ENCODE measurements around the gene EML5.

DNA sequence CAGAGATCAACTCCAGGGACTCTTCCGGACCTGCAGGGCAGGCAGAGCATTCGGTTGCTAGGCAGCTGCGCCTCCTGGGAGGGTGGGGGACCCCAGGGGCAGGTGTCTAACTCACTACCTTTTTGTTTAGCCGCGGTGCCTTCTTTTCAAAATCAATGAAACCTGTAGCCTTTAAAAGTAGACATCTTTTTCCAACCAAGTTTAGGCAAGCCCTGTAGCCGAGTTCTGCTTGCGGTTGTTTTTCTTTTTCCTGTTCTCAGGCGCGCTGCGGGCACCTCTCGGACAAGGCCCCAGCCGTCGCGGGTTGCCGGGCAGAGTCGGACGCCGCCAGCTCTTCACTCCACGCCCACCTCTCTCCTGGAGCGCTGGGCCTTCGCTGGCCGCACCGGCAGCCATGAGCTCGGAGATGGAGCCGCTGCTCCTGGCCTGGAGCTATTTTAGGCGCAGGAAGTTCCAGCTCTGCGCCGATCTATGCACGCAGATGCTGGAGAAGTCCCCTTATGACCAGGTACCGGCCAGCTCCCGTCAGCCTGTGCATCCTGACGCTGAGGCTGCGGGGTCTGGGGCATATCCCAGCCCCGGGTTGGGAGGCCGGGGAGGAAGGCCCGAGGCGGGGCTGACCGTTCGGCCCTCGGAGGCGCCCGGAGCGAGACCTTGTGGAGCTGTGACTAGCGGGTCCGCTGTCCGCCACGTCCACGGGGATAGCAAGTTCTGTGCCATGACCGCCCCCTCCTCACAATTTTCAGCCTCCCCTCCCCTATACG, 31.7 kb upstream of the EML5 start, which contains the start of gene TTC8:
- TF ChIP-seq, protein P1, sequence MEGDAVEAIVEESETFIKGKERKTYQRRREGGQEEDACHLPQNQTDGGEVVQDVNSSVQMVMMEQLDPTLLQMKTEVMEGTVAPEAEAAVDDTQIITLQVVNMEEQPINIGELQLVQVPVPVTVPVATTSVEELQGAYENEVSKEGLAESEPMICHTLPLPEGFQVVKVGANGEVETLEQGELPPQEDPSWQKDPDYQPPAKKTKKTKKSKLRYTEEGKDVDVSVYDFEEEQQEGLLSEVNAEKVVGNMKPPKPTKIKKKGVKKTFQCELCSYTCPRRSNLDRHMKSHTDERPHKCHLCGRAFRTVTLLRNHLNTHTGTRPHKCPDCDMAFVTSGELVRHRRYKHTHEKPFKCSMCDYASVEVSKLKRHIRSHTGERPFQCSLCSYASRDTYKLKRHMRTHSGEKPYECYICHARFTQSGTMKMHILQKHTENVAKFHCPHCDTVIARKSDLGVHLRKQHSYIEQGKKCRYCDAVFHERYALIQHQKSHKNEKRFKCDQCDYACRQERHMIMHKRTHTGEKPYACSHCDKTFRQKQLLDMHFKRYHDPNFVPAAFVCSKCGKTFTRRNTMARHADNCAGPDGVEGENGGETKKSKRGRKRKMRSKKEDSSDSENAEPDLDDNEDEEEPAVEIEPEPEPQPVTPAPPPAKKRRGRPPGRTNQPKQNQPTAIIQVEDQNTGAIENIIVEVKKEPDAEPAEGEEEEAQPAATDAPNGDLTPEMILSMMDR (IDR thresholded peaks at IDR 0.05), result no peak
- no peak for TF ChIP-seq POLR2A (IDR thresholded peaks at IDR 0.05)

Data from testis (tissue), 2 donors.